GM04504 (cell line): ENCODE data around the gene STOX2.
"Not testable (repeated sequence)": the region's sequence is repeated elsewhere in the genome, so short reads cannot be mapped to it uniquely, and the experiment has no call there.

ENCODE experiments used
- DNase-seq: peaks from one replicate; pipeline ENCODE4 v3.0.0-alpha.2; 2012; ENCODE audit warnings: low read depth

STOX2 gene

DNA sequence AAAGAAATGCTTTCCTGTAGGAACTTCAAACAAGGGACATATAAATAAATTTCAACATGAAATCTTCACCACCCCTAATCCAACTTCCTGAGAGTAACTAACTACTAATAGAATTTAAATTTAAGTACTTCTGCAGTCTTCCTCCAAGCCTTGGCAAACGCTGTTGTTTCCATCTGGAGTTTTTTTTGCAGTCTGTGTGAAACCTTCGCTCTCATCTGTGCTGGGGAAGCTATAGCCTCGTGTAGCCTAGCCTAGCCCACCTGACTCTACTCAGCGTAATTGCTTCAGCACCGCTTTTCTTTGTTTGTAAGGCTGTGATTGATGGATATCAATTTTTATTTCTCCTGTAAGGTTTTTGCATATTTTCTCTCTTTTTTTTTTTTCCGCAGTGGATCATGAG lies 30.9 kb downstream of the STOX2 start:
- no peak for DNase-seq

DNA sequence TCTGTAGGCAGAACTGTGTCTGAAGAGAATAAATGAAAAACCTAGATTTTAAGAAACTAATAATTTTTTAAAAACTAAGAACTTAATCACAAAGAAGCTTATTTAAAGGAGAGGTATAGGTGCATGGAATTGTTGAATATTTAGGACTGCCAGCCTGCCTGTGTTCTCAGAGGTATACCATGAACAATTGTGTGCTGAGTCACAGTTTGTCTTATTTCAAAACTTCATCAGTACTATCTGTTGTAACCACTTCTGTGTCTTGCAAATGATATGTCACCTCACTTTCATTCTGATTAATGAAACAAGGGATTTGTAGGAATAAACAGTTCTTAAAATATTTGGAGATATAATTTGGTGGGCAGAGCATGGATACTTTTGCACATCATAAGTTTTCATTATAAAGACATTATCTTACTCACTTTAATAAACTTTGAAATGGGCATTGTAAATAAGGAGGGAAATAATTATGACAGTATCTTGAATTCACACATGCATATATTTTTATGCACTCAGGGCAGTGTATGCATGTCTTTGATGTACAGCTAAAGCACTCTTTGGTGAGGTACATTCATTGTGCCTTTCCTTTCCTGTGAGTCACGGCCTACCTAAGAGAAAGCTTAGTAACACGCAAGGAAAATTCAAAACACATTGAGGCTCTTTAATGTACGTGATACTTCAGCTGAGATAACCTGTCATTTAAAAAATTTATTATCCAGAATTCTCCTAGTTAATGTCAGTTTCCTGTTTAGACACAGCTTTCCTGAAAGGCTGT lies 31.7 kb downstream of the STOX2 start:
- DNase-seq: no peak

DNA sequence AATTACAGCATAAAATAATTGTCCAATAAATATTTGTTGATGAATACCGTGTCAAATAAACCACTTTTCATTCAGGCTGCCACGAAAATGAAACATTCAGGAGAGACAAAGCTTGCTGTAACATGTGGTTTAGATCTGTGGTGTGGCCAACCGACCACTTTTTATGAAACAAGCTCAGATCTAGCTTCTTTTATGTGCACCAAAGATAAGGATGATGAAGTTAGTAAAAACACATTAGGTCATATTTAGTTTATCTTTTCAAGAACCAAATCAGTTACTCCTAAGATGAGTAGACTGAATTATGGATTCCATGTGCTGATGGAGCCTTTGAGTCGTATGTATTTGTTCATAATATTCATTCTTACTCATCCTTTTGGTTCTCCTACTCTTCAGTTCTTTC lies 35.8 kb downstream of the STOX2 start:
- DNase-seq: no peak

DNA sequence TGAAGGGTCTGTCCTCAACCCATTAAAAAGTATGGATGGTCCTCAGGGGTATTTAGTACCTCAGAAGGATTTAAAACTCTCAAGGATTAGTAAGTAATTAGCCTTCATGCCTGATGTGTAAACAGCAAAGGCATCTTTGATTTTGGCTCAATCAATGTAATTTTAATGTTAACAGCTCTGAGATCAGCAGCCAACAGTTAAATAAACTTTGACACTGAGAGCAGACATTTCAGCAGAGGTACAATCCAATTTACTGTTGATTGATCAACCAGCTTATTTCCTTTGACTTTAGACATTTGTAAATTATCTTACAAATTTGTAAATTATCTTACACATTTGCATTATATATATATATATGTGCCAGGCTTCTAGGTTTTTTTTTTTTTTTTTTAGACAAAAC lies 36.9 kb downstream of the STOX2 start:
- no peak for DNase-seq

DNA sequence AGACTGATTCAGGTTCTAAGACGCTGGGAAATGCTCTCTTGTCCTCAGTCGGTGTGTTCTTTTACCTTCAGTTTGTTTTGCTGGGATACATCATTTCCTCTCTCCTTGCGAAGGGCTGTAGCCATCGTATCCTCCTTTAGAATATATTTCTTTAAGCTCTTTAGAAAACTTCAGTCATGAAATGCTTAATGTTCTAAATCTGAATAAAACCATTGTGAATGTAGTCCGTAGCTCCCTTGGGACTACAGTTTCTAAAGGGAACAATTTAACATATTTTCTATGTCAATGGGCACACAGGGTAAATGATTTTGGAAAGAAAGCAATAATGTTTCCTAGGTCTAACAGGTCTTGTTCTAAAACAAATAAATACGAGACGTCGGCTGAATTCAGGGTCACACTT lies 40.6 kb downstream of the STOX2 start:
- no peak for DNase-seq

DNA sequence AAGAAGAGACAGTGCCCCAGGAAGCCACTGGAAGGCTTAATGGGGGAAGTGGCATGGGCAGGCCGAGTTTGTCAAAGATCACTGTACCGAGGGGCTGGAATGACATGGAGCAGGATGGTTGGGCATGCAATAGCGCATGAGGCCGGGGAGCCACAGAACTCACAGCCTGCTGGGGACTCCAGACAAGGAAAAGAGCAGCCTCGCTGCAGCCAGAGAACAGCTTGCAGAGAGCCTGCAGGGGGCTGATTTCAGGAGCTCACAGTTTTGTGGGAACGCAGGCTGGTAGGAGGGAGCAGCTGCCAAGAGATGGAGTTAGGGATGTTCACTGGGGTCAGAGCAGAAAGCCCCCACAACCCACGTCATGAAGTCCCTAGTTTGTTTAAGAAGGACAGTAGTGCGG lies 45.4 kb downstream of the STOX2 start:
- no peak for DNase-seq

DNA sequence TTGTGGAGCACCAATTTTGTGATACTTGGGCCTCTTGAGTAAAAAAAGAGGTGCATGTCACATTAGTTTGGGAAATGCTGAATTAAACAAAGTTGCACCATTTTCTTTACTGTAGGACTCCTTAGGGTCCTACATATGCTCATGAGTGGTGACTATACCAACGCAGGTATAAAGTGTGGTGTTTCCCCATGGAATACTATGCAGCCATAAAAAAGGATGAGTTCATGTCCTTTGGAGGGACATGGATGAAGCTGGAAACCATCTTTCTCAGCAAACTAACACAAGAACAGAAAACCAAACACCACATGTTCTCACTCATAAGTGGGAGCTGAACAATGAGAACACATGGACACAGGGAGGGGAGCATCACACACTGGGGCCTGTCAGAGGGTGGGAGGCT lies 47.5 kb downstream of the STOX2 start:
- not testable (repeated sequence) for DNase-seq

DNA sequence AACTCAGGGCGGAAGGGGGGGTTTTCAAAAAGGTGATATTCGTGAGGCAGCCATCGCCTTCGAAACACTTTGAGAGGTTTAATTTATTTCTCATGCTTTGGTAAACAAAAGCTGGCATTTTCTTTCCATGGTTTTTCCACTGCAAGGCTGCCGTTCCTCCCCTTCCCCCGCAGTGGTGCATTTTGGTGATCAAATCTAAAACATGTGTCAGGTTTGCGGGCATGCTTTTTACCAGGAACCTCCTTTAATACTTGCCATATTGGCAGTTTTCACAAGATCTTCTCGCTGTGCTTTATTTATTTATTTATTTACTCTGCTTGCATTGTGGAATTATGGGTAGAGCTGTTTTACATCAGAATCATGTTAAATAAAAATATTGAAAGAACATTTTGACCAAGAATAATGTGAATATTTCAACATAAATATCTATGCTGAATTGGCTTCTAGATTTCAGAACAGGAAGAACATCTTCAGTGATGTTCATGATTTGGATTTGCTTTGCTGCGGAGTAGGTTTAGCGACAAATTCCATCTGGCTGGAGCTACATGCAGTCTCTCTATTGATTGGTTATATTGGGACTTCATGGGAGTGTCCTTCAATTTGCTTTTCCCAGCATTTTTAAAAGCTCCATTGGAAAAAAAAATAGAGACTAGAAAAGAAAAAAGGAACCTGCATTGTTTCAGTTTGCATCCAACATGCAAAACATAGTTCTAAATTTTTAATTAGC lies 54.4 kb downstream of the STOX2 start:
- no peak for DNase-seq

DNA sequence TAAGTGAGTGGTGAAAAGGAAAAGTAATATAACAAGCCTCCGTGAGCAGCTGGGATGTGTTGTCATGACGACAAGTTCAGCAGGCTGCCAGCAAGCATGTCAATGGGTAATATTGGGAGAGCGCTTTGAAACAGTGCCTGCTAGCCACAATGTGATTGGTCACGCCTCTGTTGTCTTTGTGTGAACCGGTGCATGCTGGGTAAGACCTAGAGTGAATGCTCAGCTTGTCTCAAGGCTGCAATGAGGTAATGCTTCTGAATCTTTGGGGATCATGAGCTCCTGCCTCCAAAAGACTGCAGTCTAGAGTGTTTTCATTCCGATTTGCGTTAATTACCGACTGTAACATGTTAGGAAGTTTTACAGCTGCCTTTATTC lies 54.9 kb downstream of the STOX2 start:
- DNase-seq: no peak

DNA sequence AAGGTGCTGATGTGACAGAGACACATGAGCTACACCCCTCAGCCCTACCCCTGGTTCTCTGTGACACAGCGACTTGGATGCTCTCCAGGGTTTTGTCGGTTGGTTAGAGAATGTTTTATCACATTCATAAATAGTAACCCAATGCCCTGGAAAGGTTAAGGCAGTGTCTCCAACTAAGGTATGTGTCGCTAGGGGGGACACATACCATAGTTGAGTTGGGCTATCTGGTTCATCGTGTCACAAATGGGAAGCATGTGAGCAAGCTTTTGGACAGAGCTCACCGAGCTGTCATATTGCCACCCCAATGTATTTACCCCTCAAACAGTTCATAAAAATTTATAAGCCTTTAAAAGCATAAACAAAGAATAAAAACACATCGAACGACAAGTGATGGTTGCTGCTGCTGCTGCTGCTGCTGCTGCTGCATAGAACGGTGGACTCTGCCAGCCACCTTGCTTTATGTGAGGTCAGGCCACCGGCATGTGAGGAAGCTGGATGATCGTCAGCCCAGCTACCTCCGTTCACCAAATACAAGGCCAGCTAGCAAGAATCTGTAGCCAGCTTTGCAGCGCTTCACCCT lies 55.9 kb downstream of the STOX2 start:
- DNase-seq: no peak

DNA sequence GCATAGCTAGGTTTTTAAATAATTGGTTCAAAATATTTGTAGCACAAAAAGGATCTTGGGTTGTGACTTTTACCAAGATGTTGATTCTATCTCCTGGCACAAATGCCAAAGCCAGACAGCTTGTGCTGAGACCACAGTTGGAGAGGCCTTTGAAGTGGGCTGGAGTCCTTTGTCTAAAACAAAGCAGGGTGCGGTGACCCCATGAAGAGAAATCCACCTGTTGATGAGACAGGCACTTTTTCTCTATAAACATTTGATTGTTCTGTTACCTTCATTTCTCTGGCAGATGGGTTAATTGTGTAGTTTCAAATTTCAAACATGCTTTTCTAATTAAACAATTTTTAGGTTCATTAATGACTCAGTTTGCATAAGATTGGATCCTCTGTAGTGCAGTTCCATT lies 56.7 kb downstream of the STOX2 start:
- no peak for DNase-seq

DNA sequence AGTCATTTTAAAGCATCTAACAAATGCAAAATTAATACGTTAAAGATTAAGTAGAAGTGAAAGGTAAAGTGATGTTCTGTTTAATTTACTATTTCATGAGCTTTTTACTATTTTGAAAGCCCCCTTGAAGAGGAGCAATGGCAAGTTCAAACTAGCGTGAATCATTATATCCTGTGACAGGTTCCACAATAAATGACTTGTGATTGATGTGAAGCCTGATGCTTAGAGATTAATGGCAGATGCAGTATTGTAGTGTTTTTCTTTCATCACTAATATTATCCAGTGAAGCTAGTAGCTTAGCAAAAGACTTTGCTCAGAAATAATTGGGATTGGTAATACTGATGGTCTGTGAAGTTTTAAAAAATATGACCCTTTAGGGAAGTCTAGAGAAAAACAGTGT lies 57.3 kb downstream of the STOX2 start:
- no peak for DNase-seq

DNA sequence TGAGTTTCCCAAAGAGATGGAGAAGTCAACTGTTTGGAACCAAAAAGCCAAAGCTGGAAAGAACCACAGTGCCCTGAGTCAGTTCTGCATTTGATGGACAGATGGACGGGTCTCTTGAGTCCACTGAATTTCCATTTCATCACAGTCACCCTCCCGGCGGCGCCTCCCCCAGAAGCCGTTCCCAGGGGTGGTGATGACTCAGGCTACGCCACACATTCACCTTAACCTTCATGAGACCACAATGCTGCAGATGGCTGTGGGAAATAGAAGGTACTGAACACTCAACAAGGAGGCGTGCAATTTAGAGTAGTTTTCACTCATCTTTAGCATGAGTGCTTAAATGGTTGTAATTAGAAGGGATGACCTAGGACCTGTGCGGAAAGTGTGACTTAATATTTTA lies 61.3 kb downstream of the STOX2 start:
- no peak for DNase-seq

DNA sequence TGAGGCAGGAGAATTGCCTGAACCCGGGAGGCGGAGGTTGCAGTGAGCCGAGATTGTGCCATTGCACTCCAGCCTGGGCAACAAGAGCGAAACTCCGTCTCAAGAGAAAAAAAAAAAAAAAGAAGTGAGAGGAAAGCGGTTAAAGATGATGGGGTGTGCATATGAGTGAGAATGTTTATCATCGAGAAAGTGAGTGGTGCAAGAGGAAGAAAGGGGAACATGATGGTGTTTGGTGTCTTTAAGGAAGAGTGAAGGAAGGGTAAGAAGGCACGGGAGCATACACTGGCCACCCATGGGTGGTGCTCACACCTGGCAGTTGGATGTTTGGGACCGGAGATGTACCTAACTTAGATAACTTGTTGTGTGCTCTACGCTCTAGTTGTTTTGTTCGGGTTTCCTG lies 62.2 kb downstream of the STOX2 start:
- no peak for DNase-seq

DNA sequence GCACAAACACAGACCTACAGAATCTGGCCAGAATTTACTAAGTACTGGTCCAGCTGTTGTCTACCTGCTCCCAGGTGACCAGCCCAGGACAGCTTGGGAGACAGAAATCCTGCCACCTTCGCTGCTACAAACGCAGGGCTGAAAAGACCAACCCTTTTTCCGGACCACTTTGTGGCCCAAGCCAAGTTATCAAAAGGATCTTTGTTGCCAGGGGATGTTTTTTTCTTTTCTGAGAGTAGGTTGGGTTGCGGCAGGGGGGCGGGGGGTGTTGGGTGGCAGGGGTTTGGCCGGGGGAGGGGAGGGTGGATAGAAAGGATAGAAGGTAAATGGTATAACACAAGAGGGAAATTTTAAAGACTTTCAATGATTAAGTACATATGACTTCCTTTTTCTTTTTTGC lies 63.4 kb downstream of the STOX2 start:
- no peak for DNase-seq

DNA sequence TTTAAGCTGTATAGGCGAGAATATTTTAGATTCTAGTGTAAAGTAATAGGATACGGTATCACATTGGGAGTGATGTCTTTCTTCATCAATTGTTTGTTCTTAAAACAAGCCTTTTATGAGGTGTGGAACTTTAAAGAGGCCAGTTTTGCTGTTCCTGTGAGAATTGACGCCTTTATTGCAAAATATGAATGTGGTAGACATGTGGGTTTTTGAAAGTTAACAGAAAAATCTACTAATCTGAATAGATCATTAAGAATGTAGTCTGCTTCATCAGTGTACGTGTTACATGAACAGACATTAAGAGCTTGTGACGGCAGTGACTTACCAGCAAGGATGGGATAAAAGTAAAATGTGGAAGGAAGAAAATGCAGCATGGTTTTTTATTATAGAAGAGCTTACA lies 63.8 kb downstream of the STOX2 start:
- DNase-seq: no peak

DNA sequence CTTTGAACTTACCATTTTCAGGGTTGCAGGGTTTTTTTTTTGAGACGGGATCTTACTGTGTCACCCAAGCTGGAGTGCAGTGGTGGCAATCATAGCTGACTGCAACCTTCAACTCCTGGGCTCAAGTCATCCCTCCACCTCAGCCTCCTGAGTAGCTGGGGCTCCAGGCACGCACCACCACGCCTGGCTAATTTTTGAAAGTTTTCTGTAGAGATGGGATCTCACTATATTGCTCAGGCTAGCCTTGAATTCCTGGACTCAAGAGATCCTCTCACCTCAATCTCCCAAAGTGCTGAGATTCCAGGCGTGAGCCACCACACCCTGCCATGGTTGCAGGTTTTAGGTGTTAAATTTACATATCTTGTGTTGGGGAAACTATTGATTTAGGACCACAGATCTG lies 64.5 kb downstream of the STOX2 start:
- no peak for DNase-seq

DNA sequence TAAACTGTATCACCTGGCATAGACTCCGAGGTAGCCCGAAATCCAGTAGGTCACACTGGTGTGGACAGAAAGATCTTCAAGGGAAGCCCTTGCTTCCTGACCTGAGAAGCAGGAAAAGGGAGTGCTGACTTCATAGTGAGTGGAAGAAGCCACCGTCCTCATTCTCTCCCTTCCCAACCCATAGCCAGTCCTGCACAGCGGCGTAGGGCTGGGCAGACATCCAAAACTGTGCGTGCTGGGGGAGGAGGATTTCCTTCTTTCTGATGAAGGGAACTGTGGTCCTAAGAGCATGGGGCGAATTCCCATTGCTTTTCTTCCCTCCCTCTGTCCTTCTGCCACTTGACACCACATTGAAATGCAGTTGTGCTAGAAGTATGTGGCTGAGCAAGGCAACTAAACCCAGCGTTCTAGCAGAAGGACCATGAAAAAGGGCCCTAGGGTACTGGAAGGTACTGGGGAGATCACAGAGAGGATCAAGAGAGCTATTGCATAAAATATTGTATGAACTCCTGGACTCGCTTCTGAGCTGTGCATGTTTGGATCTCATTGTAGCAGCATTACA lies 66.9 kb downstream of the STOX2 start:
- no peak for DNase-seq

DNA sequence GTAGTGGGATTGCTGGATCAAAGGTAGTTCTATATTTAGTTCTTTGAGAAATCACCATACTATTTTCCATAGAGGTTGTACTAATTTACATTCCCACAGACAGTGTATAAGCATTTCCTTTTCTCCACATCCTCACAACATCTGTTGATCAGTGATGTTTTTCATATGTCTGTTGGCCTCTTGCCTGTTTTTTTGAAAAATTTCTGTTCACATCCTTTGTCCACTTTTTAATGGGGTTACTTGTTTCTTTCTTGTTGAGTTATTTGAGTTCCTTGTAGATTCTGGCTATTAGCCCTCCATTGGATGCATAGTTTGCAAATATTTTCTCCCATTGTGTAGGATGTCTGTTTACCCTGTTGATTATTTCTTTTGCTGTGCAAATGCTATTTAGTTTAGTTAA lies 72.6 kb downstream of the STOX2 start:
- DNase-seq: no peak

DNA sequence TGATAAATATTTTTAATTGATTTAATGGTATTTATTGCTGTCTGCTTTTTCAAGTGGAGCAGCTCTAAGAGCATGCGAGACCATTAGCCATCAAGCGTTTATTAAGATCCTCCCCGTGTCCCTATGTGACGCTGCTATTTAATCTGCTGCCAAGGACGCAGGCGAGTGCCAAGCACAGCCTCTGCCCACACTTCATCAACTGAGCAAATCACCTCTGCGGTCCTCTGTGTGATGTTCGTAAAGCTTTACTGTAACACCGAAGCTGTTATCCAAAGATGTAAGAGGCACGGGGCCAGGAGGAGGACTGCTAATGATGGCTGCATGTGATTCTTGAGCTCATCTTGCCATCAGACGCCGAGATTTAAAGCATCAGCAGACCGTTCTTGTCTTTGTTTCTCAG lies 79.5 kb downstream of the STOX2 start:
- DNase-seq: no peak

DNA sequence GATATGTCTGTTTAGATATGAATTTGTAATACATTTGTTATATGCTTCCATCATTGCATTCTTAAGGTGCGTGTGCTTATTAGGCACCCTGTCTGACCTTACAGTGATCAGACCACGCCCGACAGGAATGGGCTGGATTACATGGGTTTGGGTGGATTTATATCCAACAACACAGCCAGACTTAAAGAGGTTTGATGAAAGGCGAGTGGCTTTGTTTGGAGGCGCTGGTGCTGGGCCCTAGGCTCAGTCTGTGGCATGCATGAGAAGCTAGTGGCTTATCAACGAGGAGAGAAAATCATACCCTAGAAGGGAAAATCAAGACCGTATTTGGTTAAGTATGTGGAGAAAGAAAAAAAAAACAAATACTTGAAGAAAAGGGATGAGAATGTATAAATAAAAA lies 80.7 kb downstream of the STOX2 start:
- DNase-seq: no peak

DNA sequence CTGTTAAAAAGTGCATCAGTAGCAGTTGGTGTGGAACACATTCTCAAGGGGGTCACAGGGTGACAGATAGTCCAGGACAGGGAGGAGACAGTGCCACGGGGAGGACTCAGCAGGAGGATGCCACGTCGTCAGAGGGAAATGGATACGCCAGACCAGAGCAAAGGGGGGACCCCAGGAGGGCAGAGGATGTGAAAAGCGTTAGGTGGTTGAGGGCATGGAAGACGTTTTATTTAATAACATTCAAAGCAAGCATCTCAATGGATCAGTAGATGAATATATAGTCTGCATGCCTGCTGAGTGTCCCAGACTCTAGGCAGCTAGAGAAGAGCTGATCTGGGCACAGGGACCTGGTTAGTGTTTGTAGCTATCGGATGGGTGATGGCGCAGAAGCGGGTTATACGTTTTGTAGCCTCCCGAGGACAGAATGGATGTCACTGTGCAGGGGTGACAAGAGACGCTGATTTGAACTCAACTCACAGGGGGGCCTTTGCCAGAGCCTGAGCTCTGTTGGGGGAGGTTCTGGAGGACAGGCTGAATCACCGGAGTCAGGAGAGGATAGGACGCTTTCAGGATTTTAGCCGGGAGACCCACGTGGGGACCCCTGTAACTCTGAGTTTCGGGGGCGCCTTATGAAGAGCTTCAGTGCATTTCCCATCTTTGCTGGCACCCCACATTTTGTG lies 81.3 kb downstream of the STOX2 start:
- DNase-seq: no peak
